GM12878 (cell line): ENCODE data around the gene SH2D7. TPM values are rescaled to one million over a fixed set of nuclear protein-coding genes. Genes with fewer than 3 reads are reported as not detected.

Source experiments
- ATAC-seq: fragments of 200-7000 bp; cut with Tn5 transposase; 3 replicates; pipeline ENCODE4 v1.9.1; 2020; ENCODE audit warnings: mild to moderate bottlenecking, moderate library complexity
- BruUV-seq: library from RNA; stranded (reverse); fragments of 400-500 nt; replicated peaks from 2 replicates; lab custom pipeline; 2021; lab: Mats Ljungman, UMichigan
- CTCF ChIA-PET: fragments of 300-600 bp; sonication (Branson Sonifier 250); formaldehyde crosslinking; extraction: SDS; loops from one replicate; lab custom pipeline; 2021; ENCODE audit warnings: inconsistent platforms; lab: Yijun Ruan, JAX
- POLR2A ChIA-PET: fragments of 350-600 bp; formaldehyde crosslinking; extraction: SDS; loops from one replicate; lab custom pipeline; 2021; ENCODE audit warnings: inconsistent platforms; lab: Charles Lee
- RAD21 ChIA-PET: fragments of 300-600 bp; sonication (Branson Sonifier 250); formaldehyde crosslinking; loops from one replicate; lab custom pipeline; 2023; ENCODE audit warnings: antibody characterized with exemption; ENCODE audit not compliant: unreplicated experiment; lab: Charles Lee
- SMC1A ChIA-PET: fragments of 300-600 bp; sonication (Branson Sonifier 250); formaldehyde crosslinking; loops from one replicate; lab custom pipeline; 2023; ENCODE audit not compliant: unreplicated experiment, uncharacterized antibody; lab: Charles Lee
- DNase-seq: peaks from one replicate; pipeline ENCODE4 v3.0.0-alpha.2; 2011; ENCODE audit warnings: low read depth, low spot score
- FAIRE-seq: peaks from 3 replicates; lab custom pipeline; 2011; peaks lifted over from hg19 to GRCh38; lab: Jason Lieb, UNC
- H2AFZ ChIP-seq: 2 replicates; pipeline ENCODE4 v1.6.0; 2011; ENCODE audit warnings: low read depth, low read length, control low read depth; ENCODE audit not compliant: control insufficient read depth
- H3K27ac ChIP-seq: 2 replicates; pipeline ENCODE4 v1.5.1; 2011; ENCODE audit warnings: control low read depth; ENCODE audit not compliant: control insufficient read depth, insufficient read depth
- H3K27me3 ChIP-seq, 2 experiments: replicated peaks in 1 of 2; 2 replicates each; pipeline versions ENCODE4 v1.6.0 to v1.6.1; 2011; ENCODE audit warnings: low read length in 1 of 2; ENCODE audit not compliant: control insufficient read depth in 2 of 2, insufficient read depth in 2 of 2
- H3K36me3 ChIP-seq, 2 experiments: 2 replicates each; pipeline ENCODE4 v1.5.1; 2011; ENCODE audit warnings: low read length in 1 of 2; ENCODE audit not compliant: control insufficient read depth in 2 of 2, insufficient read depth in 2 of 2
- H3K4me1 ChIP-seq: 2 replicates; pipeline ENCODE4 v1.6.1; 2011; ENCODE audit warnings: mild to moderate bottlenecking, low read length, moderate library complexity, mixed read lengths; ENCODE audit not compliant: control insufficient read depth, insufficient read depth
- H3K4me2 ChIP-seq: 2 replicates; pipeline ENCODE4 v1.6.0; 2011; ENCODE audit warnings: control low read depth; ENCODE audit not compliant: control insufficient read depth, insufficient read depth
- H3K4me3 ChIP-seq: fragments of 200-600 bp; sonication (generic); 2 replicates; pipeline ENCODE4 v1.5.1; 2016
- H3K79me2 ChIP-seq: 2 replicates; pipeline ENCODE4 v1.6.0; 2011; ENCODE audit warnings: low read length; ENCODE audit not compliant: control insufficient read depth, insufficient read depth
- H3K9ac ChIP-seq: 2 replicates; pipeline ENCODE4 v1.8.0; 2011; ENCODE audit warnings: low read length, control low read depth, mixed read lengths; ENCODE audit not compliant: control insufficient read depth, insufficient read depth
- H3K9me3 ChIP-seq: replicated peaks from 3 replicates; pipeline ENCODE4 v1.5.1; 2011; ENCODE audit warnings: mild to moderate bottlenecking, low read length; ENCODE audit not compliant: control insufficient read depth, insufficient read depth
- H4K20me1 ChIP-seq: 2 replicates; pipeline ENCODE4 v1.6.0; 2011; ENCODE audit not compliant: control insufficient read depth, insufficient read depth
- TCF12 ChIP-seq: IDR thresholded peaks from 2 replicates; pipeline ENCODE4 v1.6.1; 2011; ENCODE audit warnings: low read depth, mild to moderate bottlenecking, low read length
- ZNF217 ChIP-seq: fragments of 450-650 bp; IDR thresholded peaks from 2 replicates; pipeline ENCODE4 v1.6.1; 2017; ENCODE audit warnings: antibody characterized with exemption, mild to moderate bottlenecking
- WGBS: methylation state at CpG from one replicate; pipeline ENCODE4 v1.1.6; 2016; ENCODE audit warnings: low lambda C conversion rate; ENCODE audit not compliant: insufficient replicate concordance, insufficient coverage; ENCODE audit errors: missing lambda C conversion rate; 5-methylcytosine and 5-hydroxymethylcytosine counted together
- in situ Hi-C: fragments of 300-500 bp; cut with MboI; formaldehyde crosslinking; loops from 9 replicates; pipeline ENCODE4 v1.14.3; 2018; ENCODE audit warnings: mixed read lengths
- intact Hi-C: fragments of 100-400 bp; cut with micrococcal nuclease; formaldehyde crosslinking; loops from one replicate; pipeline ENCODE4 v1.14.2; 2022; ENCODE audit not compliant: unreplicated experiment
- polyA plus RNA-seq, 11 experiments: library from polyadenylated mRNA; depleted of rRNA in 4 of 11; unstranded in 6 of 11; stranded (reverse) in 5 of 11; fragments of >200 nt; fragmentation: Nextera tagmentation in 4 of 11; fragmentation: Illumina TruSeq in 1 of 11; extraction: Ambion mirVana in 4 of 11; extraction: Trizol in 1 of 11; gene quantifications; 1 replicate in 1 of 11; 2 replicates in 10 of 11; pipeline versions ENCODE4 v1.2.1 to v1.2.3, GENCODE V29; 2011 to 2016; ENCODE audit warnings: inconsistent platforms in 2 of 11, missing spikeins in 2 of 11, low read depth in 1 of 11
- total RNA-seq, 4 experiments: library from RNA; depleted of rRNA in 3 of 4; stranded (reverse); fragments of >200 nt in 3 of 4; fragmentation: Illumina TruSeq in 1 of 4; extraction: Trizol in 1 of 4; gene quantifications; 2 replicates each; pipeline versions ENCODE4 v1.2.1 to v1.2.3, GENCODE V29; 2013 to 2021
- TF ChIP-seq, protein P1 (sequence below): fragments of 450-650 bp; IDR thresholded peaks from 2 replicates; pipeline ENCODE4 v1.6.1; 2016; ENCODE audit warnings: mild to moderate bottlenecking
- TF ChIP-seq, protein P2 (sequence below): fragments of 450-650 bp; IDR thresholded peaks from 2 replicates; pipeline ENCODE4 v1.6.1; 2016; ENCODE audit warnings: mild to moderate bottlenecking, moderate library complexity, borderline replicate concordance

Gene SH2D7
- total and polyA plus RNA-seq, 10 of the 15 experiments (the other 5 are each of a cell fraction or from before 2014, with no cell fraction given) = 0.04 to 0.06 TPM; not detected in 8

DNA sequence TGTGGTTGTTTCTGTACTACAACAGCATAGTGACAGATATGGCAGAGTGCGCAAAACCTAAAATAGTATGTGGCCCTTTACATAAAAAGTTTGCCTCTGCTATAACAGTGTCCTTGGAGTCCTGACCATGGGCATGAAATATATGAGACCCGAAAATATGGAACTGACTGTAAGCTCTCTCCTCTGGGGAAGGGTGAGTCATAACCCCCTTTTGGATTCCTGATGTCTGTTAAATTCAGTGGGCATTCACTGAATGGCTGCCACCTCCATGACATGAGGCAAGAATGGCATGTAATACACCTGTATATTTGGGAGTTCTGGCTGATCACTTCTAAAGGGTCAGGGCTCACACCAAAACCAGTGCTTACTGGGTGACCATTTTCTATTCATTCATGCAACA is 21.0 kb upstream of the SH2D7 start:
- ChIA-PET CTCF (interaction anchor here (1.0 to 13.4 kb wide), 11 partner anchors 12 to 124 kb away, joined by 3 to 191 read pairs (median 27); no protein-coding TSS in a partner anchor), SMC1A (interaction anchor here (1.2 to 12.0 kb wide), 12 partner anchors 9 to 103 kb away, joined by 3 to 305 read pairs (median 10); partner anchors contain the start of gene CIB2), RAD21 (interaction anchor here (1.7 to 9.2 kb wide), 5 partner anchors 18 to 64 kb away, joined by 4 to 170 read pairs (median 14); no protein-coding TSS in a partner anchor), POLR2A (interaction anchor here (1.5 to 6.8 kb wide), 4 partner anchors 11 to 32 kb away, joined by 3 to 79 read pairs (median 19); no protein-coding TSS in a partner anchor)
- TF ChIP-seq TCF12 = no peak
- Histone ChIP-seq H3K4me1 (peaks cover 51% of the 10 kb centered on the region), H3K9me3 (no peaks in the 10 kb centered on the region), H3K4me2 (peak overlapping the region; percentile 12; the same call in 1 of the 2 replicates), H3K27ac (no peak overlapping the region), H4K20me1 (no peaks in the 10 kb centered on the region), H3K36me3 (0 out of 4 replicates have a peak, but pooled peaks cover 0 to 3% of the 10 kb centered on the region in 2 experiments), H2AFZ (no peak overlapping the region), H3K79me2 (peaks cover 73% of the 10 kb centered on the region), H3K4me3 (no peak overlapping the region), H3K27me3 (no peaks in the 10 kb centered on the region), H3K9ac (no peak overlapping the region)
- FAIRE-seq (no peak), ATAC-seq (no peak), DNase-seq (no peak)
- 29% methylated on average over 2 of the region's 2 CpGs for WGBS
- BruUV-seq = no TSS peak
- in situ Hi-C loops = no loop called here
- intact Hi-C loops = no loop called here

DNA sequence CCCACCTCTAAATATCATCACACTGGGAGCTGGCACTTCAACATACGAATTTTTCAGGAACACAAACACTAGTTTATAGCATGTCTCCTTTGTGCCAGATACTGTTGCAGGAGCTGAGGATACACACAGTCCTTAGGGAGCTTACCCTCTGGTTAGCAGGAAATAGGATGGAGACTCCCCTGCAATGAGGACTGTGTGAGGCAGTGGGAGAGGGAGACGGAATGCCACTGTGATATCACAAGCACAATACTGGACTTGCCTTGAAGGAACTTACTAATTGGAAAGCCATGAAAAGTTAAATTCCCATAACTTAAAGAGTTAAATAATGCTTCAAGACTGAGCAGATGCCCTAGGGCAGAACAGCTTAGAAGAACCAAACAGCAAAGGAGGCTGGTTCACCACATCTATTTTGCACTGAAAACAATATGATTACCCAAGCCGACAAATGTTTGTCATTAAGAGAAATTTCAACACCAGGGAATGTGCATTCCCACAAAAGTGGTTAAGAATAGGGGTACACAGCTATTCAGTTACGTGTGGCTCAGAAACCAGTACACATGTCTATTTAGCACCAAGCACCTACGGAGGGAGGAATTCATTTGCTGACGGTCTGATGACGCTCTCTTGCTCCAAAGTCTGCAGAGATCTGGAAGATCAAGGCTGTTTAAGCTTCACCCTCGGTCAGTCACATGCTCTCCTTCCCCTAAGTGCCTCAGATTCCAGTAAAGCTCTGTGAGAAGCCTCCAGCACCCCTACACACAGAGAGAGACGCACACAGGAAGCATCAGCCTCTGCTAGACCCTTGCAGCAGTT is 20.1 kb upstream of the SH2D7 start:
- Histone ChIP-seq H3K4me2 (peak overlapping the region; percentile 20; the same call in 1 of the 2 replicates), H4K20me1 (no peaks in the 10 kb centered on the region), H3K27ac (no peak overlapping the region), H3K27me3 (no peaks in the 10 kb centered on the region), H3K9ac (no peak overlapping the region), H3K4me3 (no peak overlapping the region), H3K36me3 (0 out of 4 replicates have a peak, but pooled peaks cover 0 to 3% of the 10 kb centered on the region in 2 experiments), H3K9me3 (no peaks in the 10 kb centered on the region), H3K79me2 (peaks cover 72% of the 10 kb centered on the region), H3K4me1 (peaks cover 42% of the 10 kb centered on the region), H2AFZ (no peak overlapping the region)
- DNase-seq = no peak
- intact Hi-C loops = no loop called here
- FAIRE-seq = no peak
- in situ Hi-C loops = no loop called here
- ATAC-seq = no peak
- no TSS peak for BruUV-seq
- TF ChIP-seq ZNF217 = no peak
- TF ChIP-seq, protein P1, sequence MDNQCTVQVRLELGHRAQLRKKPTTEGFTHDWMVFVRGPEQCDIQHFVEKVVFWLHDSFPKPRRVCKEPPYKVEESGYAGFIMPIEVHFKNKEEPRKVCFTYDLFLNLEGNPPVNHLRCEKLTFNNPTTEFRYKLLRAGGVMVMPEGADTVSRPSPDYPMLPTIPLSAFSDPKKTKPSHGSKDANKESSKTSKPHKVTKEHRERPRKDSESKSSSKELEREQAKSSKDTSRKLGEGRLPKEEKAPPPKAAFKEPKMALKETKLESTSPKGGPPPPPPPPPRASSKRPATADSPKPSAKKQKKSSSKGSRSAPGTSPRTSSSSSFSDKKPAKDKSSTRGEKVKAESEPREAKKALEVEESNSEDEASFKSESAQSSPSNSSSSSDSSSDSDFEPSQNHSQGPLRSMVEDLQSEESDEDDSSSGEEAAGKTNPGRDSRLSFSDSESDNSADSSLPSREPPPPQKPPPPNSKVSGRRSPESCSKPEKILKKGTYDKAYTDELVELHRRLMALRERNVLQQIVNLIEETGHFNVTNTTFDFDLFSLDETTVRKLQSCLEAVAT = peak; percentile 98
- TF ChIP-seq, protein P2, sequence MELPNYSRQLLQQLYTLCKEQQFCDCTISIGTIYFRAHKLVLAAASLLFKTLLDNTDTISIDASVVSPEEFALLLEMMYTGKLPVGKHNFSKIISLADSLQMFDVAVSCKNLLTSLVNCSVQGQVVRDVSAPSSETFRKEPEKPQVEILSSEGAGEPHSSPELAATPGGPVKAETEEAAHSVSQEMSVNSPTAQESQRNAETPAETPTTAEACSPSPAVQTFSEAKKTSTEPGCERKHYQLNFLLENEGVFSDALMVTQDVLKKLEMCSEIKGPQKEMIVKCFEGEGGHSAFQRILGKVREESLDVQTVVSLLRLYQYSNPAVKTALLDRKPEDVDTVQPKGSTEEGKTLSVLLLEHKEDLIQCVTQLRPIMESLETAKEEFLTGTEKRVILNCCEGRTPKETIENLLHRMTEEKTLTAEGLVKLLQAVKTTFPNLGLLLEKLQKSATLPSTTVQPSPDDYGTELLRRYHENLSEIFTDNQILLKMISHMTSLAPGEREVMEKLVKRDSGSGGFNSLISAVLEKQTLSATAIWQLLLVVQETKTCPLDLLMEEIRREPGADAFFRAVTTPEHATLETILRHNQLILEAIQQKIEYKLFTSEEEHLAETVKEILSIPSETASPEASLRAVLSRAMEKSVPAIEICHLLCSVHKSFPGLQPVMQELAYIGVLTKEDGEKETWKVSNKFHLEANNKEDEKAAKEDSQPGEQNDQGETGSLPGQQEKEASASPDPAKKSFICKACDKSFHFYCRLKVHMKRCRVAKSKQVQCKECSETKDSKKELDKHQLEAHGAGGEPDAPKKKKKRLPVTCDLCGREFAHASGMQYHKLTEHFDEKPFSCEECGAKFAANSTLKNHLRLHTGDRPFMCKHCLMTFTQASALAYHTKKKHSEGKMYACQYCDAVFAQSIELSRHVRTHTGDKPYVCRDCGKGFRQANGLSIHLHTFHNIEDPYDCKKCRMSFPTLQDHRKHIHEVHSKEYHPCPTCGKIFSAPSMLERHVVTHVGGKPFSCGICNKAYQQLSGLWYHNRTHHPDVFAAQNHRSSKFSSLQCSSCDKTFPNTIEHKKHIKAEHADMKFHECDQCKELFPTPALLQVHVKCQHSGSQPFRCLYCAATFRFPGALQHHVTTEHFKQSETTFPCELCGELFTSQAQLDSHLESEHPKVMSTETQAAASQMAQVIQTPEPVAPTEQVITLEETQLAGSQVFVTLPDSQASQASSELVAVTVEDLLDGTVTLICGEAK = 0 out of 2 replicates have a peak, but pooled peaks have one; percentile 21
- SMC1A ChIA-PET = interaction anchor here (0.9 to 12.0 kb wide), 13 partner anchors 10 to 104 kb away, joined by 3 to 305 read pairs (median 8); partner anchors contain the start of gene CIB2
- CTCF ChIA-PET = interaction anchor here (0.7 to 13.4 kb wide), 12 partner anchors 12 to 162 kb away, joined by 3 to 191 read pairs (median 6); no protein-coding TSS in a partner anchor
- POLR2A ChIA-PET = interaction anchor here (1.5 to 2.5 kb wide), 4 partner anchors 10 to 31 kb away, joined by 3 to 12 read pairs (median 8); no protein-coding TSS in a partner anchor
- WGBS = 70% methylated on average over 9 of the region's 9 CpGs
- RAD21 ChIA-PET = interaction anchor here (0.8 to 9.2 kb wide), 7 partner anchors 10 to 65 kb away, joined by 3 to 170 read pairs (median 4); no protein-coding TSS in a partner anchor
